ENCODE measurements around the gene KCNK6. TPM values are rescaled to one million over a fixed set of nuclear protein-coding genes. Genes with fewer than 3 reads are reported as not detected.
"Not testable (repeated sequence)": the region's sequence is repeated elsewhere in the genome, so short reads cannot be mapped to it uniquely, and the experiment has no call there.

The KCNK6 gene
- total RNA-seq, 1 experiment from 2014 or later = 2.3 TPM

- DNase-seq (ENCODE audit: low read depth) = peak; percentile 70
Measured at GRCh38 chr19:38362076-38362945, 42.7 kb downstream of the KCNK6 start.

- DNase-seq (ENCODE audit: low read depth) = not testable (repeated sequence)
Measured at GRCh38 chr19:38362946-38363688, 43.5 kb downstream of the KCNK6 start.

GRCh38 chr19:38367041-38367440 is 47.4 kb downstream of the KCNK6 start:
- no peak for DNase-seq (ENCODE audit: low read depth)

GRCh38 chr19:38369584-38369983 is 49.9 kb downstream of the KCNK6 start:
- DNase-seq (ENCODE audit: low read depth) = no peak

GRCh38 chr19:38370299-38370698 is 50.7 kb downstream of the KCNK6 start:
- no peak for DNase-seq (ENCODE audit: low read depth)

- no peak for DNase-seq (ENCODE audit: low read depth)
Measured at GRCh38 chr19:38371081-38371480, 51.4 kb downstream of the KCNK6 start.

- DNase-seq (ENCODE audit: low read depth) = no peak
Measured at GRCh38 chr19:38373907-38374331, 54.3 kb downstream of the KCNK6 start.

- peak; percentile 99 for DNase-seq (ENCODE audit: low read depth)
Measured at GRCh38 chr19:38374332-38375097, 54.9 kb downstream of the KCNK6 start, which contains the start of gene PSMD8. Gene PSMD8, plus strand, starts transcription at chr19:38374571. Its CDS starts 31 bp downstream, at chr19:38374602.

- DNase-seq (ENCODE audit: low read depth) = peak; percentile 39
Measured at GRCh38 chr19:38375098-38375493, 55.5 kb downstream of the KCNK6 start.

GRCh38 chr19:38375748-38376147 is 56.1 kb downstream of the KCNK6 start:
- DNase-seq (ENCODE audit: low read depth) = no peak

- DNase-seq (ENCODE audit: low read depth) = no peak
Measured at GRCh38 chr19:38376576-38376975, 56.9 kb downstream of the KCNK6 start.

- no peak for DNase-seq (ENCODE audit: low read depth)
Measured at GRCh38 chr19:38377052-38377451, 57.4 kb downstream of the KCNK6 start.

- peak; percentile 57 for DNase-seq (ENCODE audit: low read depth)
Measured at GRCh38 chr19:38378866-38379265, 59.2 kb downstream of the KCNK6 start.

- no peak for DNase-seq (ENCODE audit: low read depth)
Measured at GRCh38 chr19:38381138-38381537, 61.5 kb downstream of the KCNK6 start.

Other genes with a start within 250 kb of the KCNK6 start
- gene DPF1, start 95.6 kb upstream of the KCNK6 start, total RNA-seq (2014; rRNA removed; shearing (Covaris generic)) = 8.3 and 18.3 TPM in 2 replicates
- gene PPP1R14A, start 63.5 kb upstream of the KCNK6 start, total RNA-seq (2014; rRNA removed; shearing (Covaris generic)) = not detected in 2 replicates
- gene SPINT2, start 55.3 kb upstream of the KCNK6 start, total RNA-seq (2014; rRNA removed; shearing (Covaris generic)) = 8.5 and 8.9 TPM in 2 replicates
- gene C19orf33, start 15.6 kb upstream of the KCNK6 start, total RNA-seq (2014; rRNA removed; shearing (Covaris generic)) = not detected in 2 replicates
- gene YIF1B, start 3.9 kb upstream of the KCNK6 start, total RNA-seq (2014; rRNA removed; shearing (Covaris generic)) = 88.9 and 114 TPM in 2 replicates
- gene CATSPERG, start 16.0 kb downstream of the KCNK6 start, total RNA-seq (2014; rRNA removed; shearing (Covaris generic)) = 0.15 TPM in 1 of 2 replicates, not detected in the other
- gene PSMD8, start 54.7 kb downstream of the KCNK6 start, total RNA-seq (2014; rRNA removed; shearing (Covaris generic)) = 342 and 489 TPM in 2 replicates
- 0.64 TPM in 1 of 2 replicates, not detected in the other for gene GGN, start 68.2 kb downstream of the KCNK6 start, total RNA-seq (2014; rRNA removed; shearing (Covaris generic))
- 1.7 and 3.5 TPM in 2 replicates for gene SPRED3, start 68.9 kb downstream of the KCNK6 start, total RNA-seq (2014; rRNA removed; shearing (Covaris generic))
- 7.6 and 10.5 TPM in 2 replicates for gene FAM98C, start 83.2 kb downstream of the KCNK6 start, total RNA-seq (2014; rRNA removed; shearing (Covaris generic))
- gene RASGRP4, start 106.4 kb downstream of the KCNK6 start, total RNA-seq (2014; rRNA removed; shearing (Covaris generic)) = not detected in 2 replicates
- not detected in 2 replicates for gene RYR1, start 113.8 kb downstream of the KCNK6 start, total RNA-seq (2014; rRNA removed; shearing (Covaris generic))

Measured in M059J (cell line).